ENCODE data around the gene ETS2. TPM values are rescaled to one million over a fixed set of nuclear protein-coding genes. Genes with fewer than 3 reads are reported as not detected.

ETS2 gene
- polyA plus RNA-seq, 3 donors = 54.2 to 150 (median 59.5) TPM

DNA sequence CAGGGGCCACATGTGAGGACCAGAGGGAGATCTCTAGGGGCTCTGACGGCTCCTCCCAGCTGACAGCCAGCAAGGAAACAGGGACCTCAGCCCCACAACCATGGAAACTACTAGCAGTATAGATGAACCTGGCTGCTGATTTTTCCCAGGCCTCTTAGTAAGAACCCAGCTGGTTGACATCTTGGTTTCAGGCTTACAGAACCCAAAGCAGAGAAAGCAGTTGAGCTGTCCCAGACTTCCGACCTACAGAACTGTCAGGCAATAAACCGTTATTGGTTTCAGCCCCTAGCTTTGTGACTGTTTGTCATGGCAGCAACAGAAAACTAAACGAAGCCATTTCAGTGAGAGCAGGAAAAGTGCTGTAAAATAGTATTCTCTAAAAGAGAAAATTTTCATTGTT lies 36.4 kb downstream of the ETS2 start:
- no peaks in the 10 kb centered on the region for H3K27me3 ChIP-seq (ENCODE audit: control insufficient read depth in 2 of 2, insufficient read depth in 2 of 2, low read length in 2 of 2)
- Mint-ChIP-seq H3K4me1 (peaks cover 12% of the 10 kb centered on the region), H3K9me3 (peaks cover 0 to 2% (median 0%) of the 10 kb centered on the region in 7 donors), H3K27ac (peak overlapping the region in 1 of 7 donors; percentile 68), H3K27me3 (ENCODE audit: low read depth in 3 of 3) (peaks cover 0 to 2% (median 0%) of the 10 kb centered on the region in 3 donors), H3K36me3 (no peaks in the 10 kb centered on the region), H3K4me3 (no peak overlapping the region)
- H3K9me3 ChIP-seq (replicated peaks in 1 of 2; ENCODE audit: control insufficient read depth in 1 of 2, insufficient read depth in 1 of 2, low read length in 2 of 2) = no peaks in the 10 kb centered on the region
- peaks cover 0 to 5% of the 10 kb centered on the region in 2 donors for H3K4me1 ChIP-seq (ENCODE audit: control insufficient read depth in 1 of 2, insufficient read depth in 2 of 2, low read length in 2 of 2)
- H2AFZ ChIP-seq (ENCODE audit: insufficient read depth, low read depth, low read length, poor library complexity, severe bottlenecking) = no peak overlapping the region
- TF ChIP-seq, protein P1, sequence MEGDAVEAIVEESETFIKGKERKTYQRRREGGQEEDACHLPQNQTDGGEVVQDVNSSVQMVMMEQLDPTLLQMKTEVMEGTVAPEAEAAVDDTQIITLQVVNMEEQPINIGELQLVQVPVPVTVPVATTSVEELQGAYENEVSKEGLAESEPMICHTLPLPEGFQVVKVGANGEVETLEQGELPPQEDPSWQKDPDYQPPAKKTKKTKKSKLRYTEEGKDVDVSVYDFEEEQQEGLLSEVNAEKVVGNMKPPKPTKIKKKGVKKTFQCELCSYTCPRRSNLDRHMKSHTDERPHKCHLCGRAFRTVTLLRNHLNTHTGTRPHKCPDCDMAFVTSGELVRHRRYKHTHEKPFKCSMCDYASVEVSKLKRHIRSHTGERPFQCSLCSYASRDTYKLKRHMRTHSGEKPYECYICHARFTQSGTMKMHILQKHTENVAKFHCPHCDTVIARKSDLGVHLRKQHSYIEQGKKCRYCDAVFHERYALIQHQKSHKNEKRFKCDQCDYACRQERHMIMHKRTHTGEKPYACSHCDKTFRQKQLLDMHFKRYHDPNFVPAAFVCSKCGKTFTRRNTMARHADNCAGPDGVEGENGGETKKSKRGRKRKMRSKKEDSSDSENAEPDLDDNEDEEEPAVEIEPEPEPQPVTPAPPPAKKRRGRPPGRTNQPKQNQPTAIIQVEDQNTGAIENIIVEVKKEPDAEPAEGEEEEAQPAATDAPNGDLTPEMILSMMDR (IDR thresholded peaks at IDR 0.05) = no peak
- H3K27ac ChIP-seq (ENCODE audit: low read depth in 1 of 2, low read length in 2 of 2) = no peak overlapping the region
- H3K4me3 ChIP-seq (replicated peaks in 1 of 3; ENCODE audit: low read depth in 2 of 3, low read length in 3 of 3) = no peak overlapping the region
- no peak for DNase-seq
- 71% methylated on average over 1 of the region's 4 CpGs for WGBS (ENCODE audit: insufficient coverage)
- intact Hi-C loops (cut with micrococcal nuclease) = no loop called here
- no peak overlapping the region for H3K4me2 ChIP-seq (replicated peaks; ENCODE audit: extremely low read depth, low read length, poor library complexity, severe bottlenecking)
- H4K20me1 ChIP-seq (ENCODE audit: insufficient read depth, low read length) = no peaks in the 10 kb centered on the region
- no peak overlapping the region for H3K9ac ChIP-seq (ENCODE audit: insufficient read depth, low read length, poor library complexity, severe bottlenecking)
- no peaks in the 10 kb centered on the region for H3K79me2 ChIP-seq (ENCODE audit: insufficient read depth, low read length)
- no peaks in the 10 kb centered on the region for H3K36me3 ChIP-seq (replicated peaks in 1 of 2; ENCODE audit: control insufficient read depth in 1 of 2, insufficient read depth in 2 of 2, low read length in 2 of 2)

DNA sequence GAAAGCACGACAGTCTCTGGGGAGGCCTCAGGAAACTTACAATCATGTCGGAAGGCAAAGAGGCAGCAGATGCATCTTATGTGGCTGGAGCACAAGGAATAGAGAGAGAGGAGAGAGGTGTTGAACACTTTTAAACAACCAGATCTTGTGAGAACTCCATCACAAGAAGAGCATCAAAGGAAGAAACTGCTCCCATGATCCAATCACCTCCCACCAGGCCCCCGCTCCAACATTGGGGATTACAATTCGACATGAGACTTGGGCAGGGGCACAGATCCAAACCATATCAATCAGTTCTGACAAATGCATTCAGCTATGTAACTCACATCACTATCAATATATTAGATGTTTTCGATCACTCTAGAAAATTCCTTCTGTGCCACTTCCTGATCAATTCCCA lies 37.6 kb downstream of the ETS2 start:
- Histone ChIP-seq H3K4me2 (replicated peaks; ENCODE audit: extremely low read depth, low read length, poor library complexity, severe bottlenecking) (no peak overlapping the region), H3K9me3 (replicated peaks in 1 of 2; ENCODE audit: control insufficient read depth in 1 of 2, insufficient read depth in 1 of 2, low read length in 2 of 2) (no peaks in the 10 kb centered on the region), H3K27me3 (ENCODE audit: control insufficient read depth in 2 of 2, insufficient read depth in 2 of 2, low read length in 2 of 2) (no peaks in the 10 kb centered on the region), H3K36me3 (replicated peaks in 1 of 2; ENCODE audit: control insufficient read depth in 1 of 2, insufficient read depth in 2 of 2, low read length in 2 of 2) (no peaks in the 10 kb centered on the region), H3K79me2 (ENCODE audit: insufficient read depth, low read length) (no peaks in the 10 kb centered on the region), H3K4me1 (ENCODE audit: control insufficient read depth in 1 of 2, insufficient read depth in 2 of 2, low read length in 2 of 2) (peaks cover 0 to 5% of the 10 kb centered on the region in 2 donors), H3K4me3 (replicated peaks in 1 of 3; ENCODE audit: low read depth in 2 of 3, low read length in 3 of 3) (no peak overlapping the region), H4K20me1 (ENCODE audit: insufficient read depth, low read length) (no peaks in the 10 kb centered on the region), H2AFZ (ENCODE audit: insufficient read depth, low read depth, low read length, poor library complexity, severe bottlenecking) (no peak overlapping the region), H3K9ac (ENCODE audit: insufficient read depth, low read length, poor library complexity, severe bottlenecking) (no peak overlapping the region), H3K27ac (ENCODE audit: low read depth in 1 of 2, low read length in 2 of 2) (no peak overlapping the region)
- TF ChIP-seq, protein P1 (IDR thresholded peaks at IDR 0.05) = no peak
- Mint-ChIP-seq H3K4me3 (no peak overlapping the region), H3K9me3 (peaks cover 0 to 2% (median 0%) of the 10 kb centered on the region in 7 donors), H3K27ac (no peak overlapping the region), H3K36me3 (no peaks in the 10 kb centered on the region), H3K27me3 (ENCODE audit: low read depth in 3 of 3) (peaks cover 0 to 2% (median 0%) of the 10 kb centered on the region in 3 donors), H3K4me1 (peaks cover 10% of the 10 kb centered on the region)
- WGBS (ENCODE audit: insufficient coverage) = 95% methylated on average over 4 of the region's 5 CpGs
- DNase-seq = no peak
- intact Hi-C loops (cut with micrococcal nuclease) = no loop called here
